Activated B cell treated with CpG ODN at 0.5 μM for 24 hours (primary cell): ENCODE data around the gene RIMBP3C. TPM values are rescaled to one million over a fixed set of nuclear protein-coding genes. Genes with fewer than 3 reads are reported as not detected.
"Not testable (repeated sequence)": the region's sequence is repeated elsewhere in the genome, so short reads cannot be mapped to it uniquely, and the experiment has no call there.

Experiments used
- ATAC-seq: fragments of 200-7000 bp; cut with Tn5 transposase; one replicate; pipeline ENCODE4 v1.10.0; 2021; ENCODE audit warnings: low read depth, mild to moderate bottlenecking, moderate library complexity
- CTCF ChIA-PET: fragments of 350-600 bp; sonication (Branson Sonifier 250); formaldehyde crosslinking; loops from one replicate; lab custom pipeline; 2021; ENCODE audit warnings: antibody characterized with exemption; lab: Charles Lee
- POLR2A ChIA-PET: fragments of 350-600 bp; sonication (Branson Sonifier 250); formaldehyde crosslinking; loops from one replicate; lab custom pipeline; 2021; ENCODE audit warnings: antibody characterized with exemption; lab: Charles Lee
- DNase-seq: peaks from one replicate; pipeline ENCODE4 v3.0.0; 2022
- H3K27ac Mint-ChIP-seq: one replicate; pipeline ENCODE4 v1.8.0; 2020; ENCODE audit warnings: mixed read lengths
- H3K27me3 Mint-ChIP-seq: one replicate; pipeline ENCODE4 v1.8.0; 2021; ENCODE audit warnings: mixed read lengths
- H3K36me3 Mint-ChIP-seq: one replicate; pipeline ENCODE4 v1.8.0; 2021; ENCODE audit warnings: low read depth, mixed read lengths
- H3K4me1 Mint-ChIP-seq: one replicate; pipeline ENCODE4 v1.8.0; 2021; ENCODE audit warnings: mixed read lengths
- H3K4me3 Mint-ChIP-seq: one replicate; pipeline ENCODE4 v1.8.0; 2020; ENCODE audit warnings: mild to moderate bottlenecking, mixed read lengths
- H3K9me3 Mint-ChIP-seq: one replicate; pipeline ENCODE4 v1.8.0; 2020; ENCODE audit warnings: mixed read lengths
- intact Hi-C: fragments of 100-400 bp; cut with micrococcal nuclease; formaldehyde crosslinking; loops from one replicate; pipeline ENCODE4 v1.15.1; 2024
- total RNA-seq: library from RNA; stranded (reverse); gene quantifications from 2 replicates; pipeline ENCODE4 v1.2.3, GENCODE V29; 2022

Gene RIMBP3C
- total RNA-seq, 1 donor from 2014 or later: 0.24 TPM

- H3K4me1 Mint-ChIP-seq, H3K36me3 Mint-ChIP-seq, H3K9me3 Mint-ChIP-seq, H3K4me3 Mint-ChIP-seq, DNase-seq, POLR2A ChIA-PET, intact Hi-C loops, ATAC-seq, H3K27me3 Mint-ChIP-seq, CTCF ChIA-PET, H3K27ac Mint-ChIP-seq: not testable (repeated sequence)
Measured at GRCh38 chr22:21497984-21498383, 53.3 kb downstream of the RIMBP3C start.

Other genes starting within 250 kb of the RIMBP3C start
- gene RIMBP3B, start 167.7 kb downstream of the RIMBP3C start, total RNA-seq: 0.16 and 0.42 TPM in 2 replicates
- gene HIC2, start 134.1 kb downstream of the RIMBP3C start, total RNA-seq: 6.5 and 7.1 TPM in 2 replicates
- 1.3 and 1.5 TPM in 2 replicates for gene TMEM191C, start 84.1 kb downstream of the RIMBP3C start, total RNA-seq
- 39.8 and 43.3 TPM in 2 replicates for gene UBE2L3, start 16.3 kb upstream of the RIMBP3C start, total RNA-seq
- 46.1 and 51.4 TPM in 2 replicates for gene YDJC, start 78.6 kb upstream of the RIMBP3C start, total RNA-seq
- gene CCDC116, start 81.3 kb upstream of the RIMBP3C start, total RNA-seq: 1.0 and 1.2 TPM in 2 replicates
- 40.0 and 43.3 TPM in 2 replicates for gene SDF2L1, start 90.8 kb upstream of the RIMBP3C start, total RNA-seq
- 58.4 and 64.0 TPM in 2 replicates for gene PPIL2, start 114.6 kb upstream of the RIMBP3C start, total RNA-seq
- 3.0 and 4.1 TPM in 2 replicates for gene YPEL1, start 184.3 kb upstream of the RIMBP3C start, total RNA-seq